Activated naive CD8-positive, alpha-beta T cell treated with anti-CD3 and anti-CD28 coated beads, Interleukin-2, amount 50 U/mL, for 24 hours (primary cell): ENCODE data around the gene WIF1.

Source experiments
- ATAC-seq: fragments of 150-1000 bp; cut with Tn5 transposase; one replicate; pipeline ENCODE4 v1.10.0; 2021
- DNase-seq: peaks from one replicate; pipeline ENCODE4 v3.0.0; 2021
- H3K27ac Mint-ChIP-seq: one replicate; pipeline ENCODE4 v1.8.0; 2021; ENCODE audit warnings: mild to moderate bottlenecking, mixed read lengths
- H3K27me3 Mint-ChIP-seq: one replicate; pipeline ENCODE4 v1.8.0; 2021; ENCODE audit warnings: mixed read lengths
- H3K36me3 Mint-ChIP-seq: one replicate; pipeline ENCODE4 v1.8.0; 2021; ENCODE audit warnings: low read depth, mixed read lengths
- H3K4me1 Mint-ChIP-seq: one replicate; pipeline ENCODE4 v1.8.0; 2021; ENCODE audit warnings: mixed read lengths
- H3K4me3 Mint-ChIP-seq: one replicate; pipeline ENCODE4 v1.8.0; 2021; ENCODE audit warnings: mild to moderate bottlenecking, moderate library complexity, mixed read lengths
- H3K9me3 Mint-ChIP-seq: one replicate; pipeline ENCODE4 v1.8.0; 2021; ENCODE audit warnings: mixed read lengths

WIF1 gene

GRCh38 chr12:65022960-65023359 is 98.1 kb downstream of the WIF1 start:
- Mint-ChIP-seq H3K27me3 (peaks cover 4% of the 10 kb centered on the region), H3K4me1 (no peaks in the 10 kb centered on the region), H3K9me3 (peaks cover 4% of the 10 kb centered on the region), H3K27ac (no peak overlapping the region), H3K4me3 (no peak overlapping the region), H3K36me3 (peaks cover 2% of the 10 kb centered on the region)
- ATAC-seq (no peak), DNase-seq (no peak)

DNA sequence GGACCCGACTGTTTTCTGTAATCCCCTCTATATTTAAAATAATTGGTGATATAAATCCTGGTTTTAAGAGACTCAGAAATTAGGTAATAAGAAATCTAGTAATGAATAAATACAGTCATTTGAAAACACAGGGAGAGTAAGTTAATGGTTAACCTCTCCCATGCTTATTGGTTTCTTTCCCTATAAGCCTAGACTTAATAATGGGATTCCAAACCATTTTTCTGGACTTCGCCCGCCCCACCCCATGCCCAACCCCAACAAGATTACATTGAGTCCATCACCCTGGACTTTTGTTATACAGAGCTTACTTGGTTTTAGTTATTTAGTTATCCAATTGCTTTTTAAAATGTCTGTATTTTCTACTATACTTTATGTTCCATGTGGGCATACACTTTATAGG is 98.7 kb downstream of the WIF1 start:
- ATAC-seq (no peak), DNase-seq (no peak)
- Mint-ChIP-seq H3K27ac (no peak overlapping the region), H3K4me3 (no peak overlapping the region), H3K9me3 (peaks cover 4% of the 10 kb centered on the region), H3K4me1 (no peaks in the 10 kb centered on the region), H3K27me3 (peaks cover 4% of the 10 kb centered on the region), H3K36me3 (peaks cover 2% of the 10 kb centered on the region)

DNA sequence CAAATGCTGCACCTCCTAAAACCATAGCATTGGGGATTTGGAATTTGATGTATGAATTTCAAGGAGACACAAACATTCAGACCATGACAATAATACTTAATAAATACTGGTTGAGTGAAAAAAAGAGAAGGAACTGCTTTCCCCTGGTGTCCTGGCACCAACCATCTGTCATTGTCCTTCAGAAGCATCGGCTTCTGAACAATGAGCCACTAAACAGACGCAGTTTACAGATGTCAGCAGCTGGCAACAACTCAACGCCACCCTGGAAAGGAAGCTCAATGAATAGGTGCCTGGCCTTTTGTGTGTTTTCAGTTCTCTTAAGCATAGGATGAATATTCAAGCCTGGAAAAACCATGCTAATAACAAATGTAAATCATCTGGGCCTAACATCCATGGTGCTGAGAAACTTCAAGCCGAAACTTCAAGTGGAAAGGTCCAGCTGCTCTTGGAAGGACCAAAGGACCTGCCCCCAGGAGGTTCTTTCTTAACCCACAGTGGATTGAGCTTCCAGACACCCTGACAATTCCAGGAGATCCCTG is 101.3 kb downstream of the WIF1 start:
- DNase-seq (no peak), ATAC-seq (no peak)
- no peaks in the 10 kb centered on the region for H3K9me3 Mint-ChIP-seq
- H3K4me1 Mint-ChIP-seq, result no peaks in the 10 kb centered on the region
- H3K27me3 Mint-ChIP-seq, result peaks cover 4% of the 10 kb centered on the region
- H3K4me3 Mint-ChIP-seq, result no peak overlapping the region
- H3K27ac Mint-ChIP-seq, result no peak overlapping the region
- H3K36me3 Mint-ChIP-seq, result no peaks in the 10 kb centered on the region

- Mint-ChIP-seq H3K4me3 (no peak overlapping the region), H3K27me3 (peaks cover 10% of the 10 kb centered on the region), H3K9me3 (no peaks in the 10 kb centered on the region), H3K36me3 (no peaks in the 10 kb centered on the region), H3K27ac (no peak overlapping the region), H3K4me1 (no peaks in the 10 kb centered on the region)
- ATAC-seq (no peak), DNase-seq (no peak)
These were observed 104.0 kb downstream of the WIF1 start for GRCh38 chr12:65016881-65017650.

DNA sequence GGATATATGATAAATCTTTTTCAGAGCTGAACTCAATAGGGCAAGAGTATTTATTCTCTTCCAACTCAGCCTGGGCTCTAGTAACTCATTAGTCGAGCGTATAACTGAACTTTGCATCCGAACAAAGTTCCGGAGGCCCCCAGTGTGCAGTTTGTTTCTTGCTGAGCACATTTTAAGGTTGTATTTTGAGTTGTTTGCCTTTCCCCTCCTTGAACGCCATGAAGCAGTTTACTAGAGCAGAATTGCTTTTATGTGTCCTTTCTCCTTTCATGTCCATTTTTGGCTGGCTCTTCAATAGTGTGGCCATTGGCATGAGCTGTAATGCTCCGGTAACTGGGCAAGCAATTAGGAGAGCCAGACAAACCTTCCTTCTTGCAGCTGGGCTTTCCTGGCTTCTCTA is 105.3 kb downstream of the WIF1 start:
- Mint-ChIP-seq H3K36me3 (no peaks in the 10 kb centered on the region), H3K4me1 (no peaks in the 10 kb centered on the region), H3K27ac (no peak overlapping the region), H3K9me3 (no peaks in the 10 kb centered on the region), H3K4me3 (no peak overlapping the region), H3K27me3 (peaks cover 10% of the 10 kb centered on the region)
- ATAC-seq (no peak), DNase-seq (no peak)

- Mint-ChIP-seq H3K27me3 (peaks cover 10% of the 10 kb centered on the region), H3K4me3 (no peak overlapping the region), H3K4me1 (no peaks in the 10 kb centered on the region), H3K27ac (no peak overlapping the region), H3K9me3 (no peaks in the 10 kb centered on the region), H3K36me3 (no peaks in the 10 kb centered on the region)
- DNase-seq (no peak), ATAC-seq (no peak)
These were observed 106.4 kb downstream of the WIF1 start for GRCh38 chr12:65014504-65015271.

DNA sequence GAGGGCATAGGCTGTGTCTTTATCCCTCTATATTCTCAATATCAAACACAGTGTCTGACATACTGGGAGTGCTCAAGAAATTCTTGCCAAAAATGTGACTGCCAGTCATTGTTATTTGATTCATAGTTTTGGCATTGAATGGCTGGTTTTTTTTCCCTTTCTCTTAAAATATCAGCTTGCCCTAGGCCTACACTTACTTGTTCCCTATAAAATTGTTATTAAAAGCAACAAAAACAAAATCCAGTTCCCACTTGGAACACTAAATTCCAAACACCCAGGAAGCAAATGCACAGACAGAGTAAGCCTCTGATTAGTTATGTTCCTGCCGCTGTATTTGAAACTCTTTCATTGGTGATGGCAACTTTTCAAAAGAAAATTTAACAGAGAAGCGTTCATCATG is 110.7 kb downstream of the WIF1 start:
- Mint-ChIP-seq H3K27ac (no peak overlapping the region), H3K4me1 (no peaks in the 10 kb centered on the region), H3K4me3 (no peak overlapping the region), H3K9me3 (no peaks in the 10 kb centered on the region), H3K27me3 (peaks cover 12% of the 10 kb centered on the region), H3K36me3 (no peaks in the 10 kb centered on the region)
- ATAC-seq, result no peak
- DNase-seq, result no peak

- DNase-seq, result no peak
- Mint-ChIP-seq H3K27ac (no peak overlapping the region), H3K9me3 (peaks cover 13% of the 10 kb centered on the region), H3K4me3 (no peak overlapping the region), H3K27me3 (peaks cover 6% of the 10 kb centered on the region), H3K4me1 (no peaks in the 10 kb centered on the region), H3K36me3 (no peaks in the 10 kb centered on the region)
- ATAC-seq, result no peak
These were observed 115.4 kb downstream of the WIF1 start for GRCh38 chr12:65005716-65006115.

DNA sequence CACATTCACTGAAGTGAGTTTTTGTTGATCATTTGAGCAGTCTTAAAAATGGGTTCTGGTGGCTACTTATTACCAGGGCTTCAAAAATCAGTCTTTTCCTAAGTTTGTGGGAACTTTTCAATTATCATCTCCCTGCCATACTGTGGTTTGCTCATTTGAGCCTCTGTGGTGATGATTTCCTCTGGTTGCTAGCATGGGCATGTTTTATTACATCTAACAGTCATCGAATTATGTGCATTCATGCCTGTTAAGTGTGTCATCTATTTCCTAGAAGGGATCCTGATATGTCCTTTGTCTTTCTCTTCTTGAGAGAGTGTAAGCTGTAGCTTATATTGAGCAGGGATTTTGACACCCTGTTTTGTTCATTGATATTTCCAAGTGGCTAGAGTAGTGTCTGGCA is 116.8 kb downstream of the WIF1 start:
- Mint-ChIP-seq H3K4me3 (no peak overlapping the region), H3K27ac (no peak overlapping the region), H3K27me3 (peaks cover 6% of the 10 kb centered on the region), H3K36me3 (no peaks in the 10 kb centered on the region), H3K4me1 (no peaks in the 10 kb centered on the region), H3K9me3 (peaks cover 13% of the 10 kb centered on the region)
- ATAC-seq, result no peak
- DNase-seq, result no peak
